Breast epithelium (tissue), 3 donors: Measurements from ENCODE around the gene DNAH7.

Source experiments
- CTCF ChIP-seq, 3 donors: fragments of 450-650 bp; IDR thresholded peaks; one replicate each; pipeline ENCODE4 v1.5.1; 2016 to 2017; ENCODE audit warnings: antibody characterized with exemption in 3 of 3, mild to moderate bottlenecking in 3 of 3, moderate library complexity in 3 of 3
- POLR2AphosphoS5 ChIP-seq, 3 donors: sonication (generic); formaldehyde crosslinking; IDR thresholded peaks; one replicate each; pipeline ENCODE4 v1.6.1; 2017; ENCODE audit warnings: antibody characterized with exemption in 3 of 3

GRCh38 chr2:195695002-195695631, 373.5 kb downstream of the DNAH7 start:
- TF ChIP-seq CTCF (IDR thresholded peaks at IDR 0.05) (no peak), POLR2AphosphoS5 (IDR thresholded peaks at IDR 0.05) (no peak)
